Activated B cell treated with CpG ODN at 0.5 μM for 24 hours (primary cell): ENCODE measurements around the gene SPIN1. TPM values are rescaled to one million over a fixed set of nuclear protein-coding genes. Genes with fewer than 3 reads are reported as not detected.
"Not testable (repeated sequence)": the region's sequence is repeated elsewhere in the genome, so short reads cannot be mapped to it uniquely, and the experiment has no call there.

Experiments used
- ATAC-seq: fragments of 200-7000 bp; cut with Tn5 transposase; one replicate; pipeline ENCODE4 v1.10.0; 2021; ENCODE audit warnings: low read depth, mild to moderate bottlenecking, moderate library complexity
- CTCF ChIA-PET: fragments of 350-600 bp; sonication (Branson Sonifier 250); formaldehyde crosslinking; loops from one replicate; lab custom pipeline; 2021; ENCODE audit warnings: antibody characterized with exemption; lab: Charles Lee
- POLR2A ChIA-PET: fragments of 350-600 bp; sonication (Branson Sonifier 250); formaldehyde crosslinking; loops from one replicate; lab custom pipeline; 2021; ENCODE audit warnings: antibody characterized with exemption; lab: Charles Lee
- DNase-seq: peaks from one replicate; pipeline ENCODE4 v3.0.0; 2022
- H3K27ac Mint-ChIP-seq: one replicate; pipeline ENCODE4 v1.8.0; 2020; ENCODE audit warnings: mixed read lengths
- H3K27me3 Mint-ChIP-seq: one replicate; pipeline ENCODE4 v1.8.0; 2021; ENCODE audit warnings: mixed read lengths
- H3K36me3 Mint-ChIP-seq: one replicate; pipeline ENCODE4 v1.8.0; 2021; ENCODE audit warnings: low read depth, mixed read lengths
- H3K4me1 Mint-ChIP-seq: one replicate; pipeline ENCODE4 v1.8.0; 2021; ENCODE audit warnings: mixed read lengths
- H3K4me3 Mint-ChIP-seq: one replicate; pipeline ENCODE4 v1.8.0; 2020; ENCODE audit warnings: mild to moderate bottlenecking, mixed read lengths
- H3K9me3 Mint-ChIP-seq: one replicate; pipeline ENCODE4 v1.8.0; 2020; ENCODE audit warnings: mixed read lengths
- intact Hi-C: fragments of 100-400 bp; cut with micrococcal nuclease; formaldehyde crosslinking; loops from one replicate; pipeline ENCODE4 v1.15.1; 2024
- total RNA-seq: library from RNA; stranded (reverse); gene quantifications from 2 replicates; pipeline ENCODE4 v1.2.3, GENCODE V29; 2022
- TF ChIP-seq, protein P1 (sequence below): fragments of 200-600 bp; IDR thresholded peaks from one replicate; pipeline ENCODE4 v1.8.0; 2022; ENCODE audit warnings: antibody characterized with exemption, mild to moderate bottlenecking

Gene SPIN1
- total RNA-seq, 1 donor from 2014 or later = 20.7 TPM

DNA sequence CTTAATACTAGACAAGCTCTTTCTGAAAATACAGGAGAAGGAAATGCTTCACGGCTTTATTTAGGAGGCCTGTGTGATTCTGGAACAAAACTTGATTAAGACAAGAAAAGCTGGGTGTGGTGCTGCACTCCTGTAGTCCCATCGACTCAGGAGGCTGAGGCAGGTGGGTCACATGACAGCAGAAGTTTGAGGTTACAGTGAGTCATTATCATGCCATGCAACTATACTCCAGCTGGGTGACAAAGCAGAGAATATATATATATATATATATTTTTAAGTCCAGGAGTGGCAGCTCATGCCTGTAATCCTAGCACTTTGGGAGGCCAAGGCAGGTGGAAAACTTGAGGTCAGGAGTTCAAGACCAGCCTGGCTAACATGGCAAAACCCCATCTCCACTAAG lies 33.1 kb upstream of the SPIN1 start:
- Mint-ChIP-seq H3K4me1 (no peaks in the 10 kb centered on the region), H3K27me3 (peaks cover 5% of the 10 kb centered on the region), H3K4me3 (no peak overlapping the region), H3K9me3 (peaks cover 2% of the 10 kb centered on the region), H3K36me3 (no peaks in the 10 kb centered on the region), H3K27ac (no peak overlapping the region)
- TF ChIP-seq, protein P1, sequence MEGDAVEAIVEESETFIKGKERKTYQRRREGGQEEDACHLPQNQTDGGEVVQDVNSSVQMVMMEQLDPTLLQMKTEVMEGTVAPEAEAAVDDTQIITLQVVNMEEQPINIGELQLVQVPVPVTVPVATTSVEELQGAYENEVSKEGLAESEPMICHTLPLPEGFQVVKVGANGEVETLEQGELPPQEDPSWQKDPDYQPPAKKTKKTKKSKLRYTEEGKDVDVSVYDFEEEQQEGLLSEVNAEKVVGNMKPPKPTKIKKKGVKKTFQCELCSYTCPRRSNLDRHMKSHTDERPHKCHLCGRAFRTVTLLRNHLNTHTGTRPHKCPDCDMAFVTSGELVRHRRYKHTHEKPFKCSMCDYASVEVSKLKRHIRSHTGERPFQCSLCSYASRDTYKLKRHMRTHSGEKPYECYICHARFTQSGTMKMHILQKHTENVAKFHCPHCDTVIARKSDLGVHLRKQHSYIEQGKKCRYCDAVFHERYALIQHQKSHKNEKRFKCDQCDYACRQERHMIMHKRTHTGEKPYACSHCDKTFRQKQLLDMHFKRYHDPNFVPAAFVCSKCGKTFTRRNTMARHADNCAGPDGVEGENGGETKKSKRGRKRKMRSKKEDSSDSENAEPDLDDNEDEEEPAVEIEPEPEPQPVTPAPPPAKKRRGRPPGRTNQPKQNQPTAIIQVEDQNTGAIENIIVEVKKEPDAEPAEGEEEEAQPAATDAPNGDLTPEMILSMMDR = no peak
- intact Hi-C loops = no loop called here
- CTCF ChIA-PET = no interaction called here
- POLR2A ChIA-PET = no interaction called here
- ATAC-seq (no peak), DNase-seq (no peak)

DNA sequence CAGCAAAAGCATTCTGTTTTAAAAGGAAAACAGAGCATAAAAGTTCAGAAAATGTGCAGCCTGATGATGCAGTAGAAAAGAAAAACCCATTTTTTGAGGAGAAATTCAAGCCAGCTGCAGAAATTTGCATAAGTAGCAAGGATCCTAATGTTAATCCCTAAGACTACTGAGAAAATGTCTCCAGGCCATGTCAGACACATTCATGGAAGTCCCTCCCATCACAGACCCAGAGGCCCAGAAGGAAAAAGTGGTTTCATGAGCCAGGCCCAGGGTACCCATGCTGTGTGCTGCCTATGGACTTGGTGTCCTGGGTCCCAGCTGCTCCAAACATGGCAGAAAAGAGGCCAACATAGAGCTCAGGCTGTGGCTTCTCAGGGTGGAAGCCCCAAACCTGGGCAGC lies 31.0 kb upstream of the SPIN1 start:
- POLR2A ChIA-PET, H3K27ac Mint-ChIP-seq, H3K36me3 Mint-ChIP-seq, CTCF ChIA-PET, ATAC-seq, H3K4me1 Mint-ChIP-seq, H3K4me3 Mint-ChIP-seq, H3K9me3 Mint-ChIP-seq, H3K27me3 Mint-ChIP-seq, intact Hi-C loops, DNase-seq: not testable (repeated sequence)

DNA sequence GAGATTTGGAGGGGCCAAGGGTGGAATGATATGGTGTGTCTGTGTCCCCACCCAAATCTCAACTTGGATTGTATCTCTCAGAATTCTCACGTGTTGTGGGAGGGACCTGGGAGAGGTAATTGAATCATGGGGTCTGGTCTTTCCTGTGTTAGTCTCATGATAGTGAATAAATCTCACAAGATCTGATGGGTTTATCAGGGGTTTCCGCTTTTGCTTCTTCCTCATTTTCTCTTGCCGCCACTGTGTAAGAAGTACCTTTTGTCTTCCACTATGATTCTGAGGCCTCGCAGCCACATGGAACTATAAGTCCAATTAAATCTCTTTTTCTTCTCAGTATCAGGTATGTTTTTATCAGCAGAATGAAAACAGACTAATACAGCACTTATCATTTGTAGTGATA lies 29.5 kb upstream of the SPIN1 start:
- CTCF ChIA-PET = no interaction called here
- H3K4me3 Mint-ChIP-seq = no peak overlapping the region

DNA sequence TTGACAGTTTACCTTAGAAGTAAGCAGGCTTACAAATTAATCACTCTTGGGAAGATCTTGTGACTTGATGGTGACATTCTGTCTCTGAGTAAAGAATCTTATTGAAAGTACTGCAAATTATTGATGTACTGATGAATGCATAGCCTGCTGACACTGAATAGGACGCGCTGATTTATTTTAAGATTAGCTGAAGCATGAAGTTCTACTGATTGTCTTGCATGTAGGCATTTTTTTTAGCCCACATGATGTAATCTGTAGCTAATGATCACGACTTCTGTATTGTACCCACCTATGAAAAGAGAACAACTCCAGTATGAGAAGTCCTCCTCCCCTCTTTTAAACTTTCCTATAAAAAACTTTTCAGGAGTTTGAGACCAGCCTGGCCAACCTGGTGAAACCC lies 28.3 kb upstream of the SPIN1 start:
- TF ChIP-seq, protein P1 = no peak
- no peak overlapping the region for H3K27ac Mint-ChIP-seq
- H3K4me1 Mint-ChIP-seq = no peaks in the 10 kb centered on the region
- ATAC-seq = no peak
- POLR2A ChIA-PET = no interaction called here
- no peak overlapping the region for H3K4me3 Mint-ChIP-seq
- intact Hi-C loops = no loop called here
- peaks cover 2% of the 10 kb centered on the region for H3K9me3 Mint-ChIP-seq
- CTCF ChIA-PET = no interaction called here
- H3K36me3 Mint-ChIP-seq = no peaks in the 10 kb centered on the region
- peaks cover 13% of the 10 kb centered on the region for H3K27me3 Mint-ChIP-seq
- DNase-seq = no peak

More for the DNA sequence above, 29.5 kb upstream of the SPIN1 start:
- H3K9me3 Mint-ChIP-seq = peaks cover 2% of the 10 kb centered on the region
- POLR2A ChIA-PET = no interaction called here
- TF ChIP-seq, protein P1 = no peak
- peaks cover 13% of the 10 kb centered on the region for H3K27me3 Mint-ChIP-seq
- intact Hi-C loops = no loop called here
- H3K27ac Mint-ChIP-seq = no peak overlapping the region
- ATAC-seq = no peak
- DNase-seq = no peak
- H3K4me1 Mint-ChIP-seq = no peaks in the 10 kb centered on the region
- no peaks in the 10 kb centered on the region for H3K36me3 Mint-ChIP-seq

DNA sequence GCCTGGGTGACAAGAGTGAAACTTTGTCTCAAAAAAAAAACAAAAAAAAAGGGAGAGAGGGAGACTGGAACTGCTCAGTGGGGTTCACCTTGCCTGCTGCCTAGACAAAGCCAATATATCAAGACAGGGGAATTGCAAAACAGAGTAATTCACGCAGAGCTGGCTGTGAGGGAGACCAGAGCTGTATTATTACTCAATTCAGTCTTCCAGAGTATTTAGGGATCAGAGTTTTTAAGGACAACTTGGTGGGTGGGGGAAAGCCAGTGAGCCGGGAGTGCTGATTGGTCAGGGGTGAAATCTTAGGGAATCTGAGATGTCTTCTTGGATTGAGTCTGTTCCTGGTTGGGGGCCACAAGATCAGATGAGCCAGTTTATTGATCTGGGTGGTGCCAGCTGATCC lies 25.6 kb upstream of the SPIN1 start:
- H3K9me3 Mint-ChIP-seq = peaks cover 4% of the 10 kb centered on the region
- intact Hi-C loops = no loop called here
- H3K36me3 Mint-ChIP-seq = no peaks in the 10 kb centered on the region
- no peak overlapping the region for H3K27ac Mint-ChIP-seq
- H3K27me3 Mint-ChIP-seq = peaks cover 11% of the 10 kb centered on the region
- ChIA-PET CTCF (no interaction called here), POLR2A (no interaction called here)
- TF ChIP-seq, protein P1 = no peak
- no peak overlapping the region for H3K4me3 Mint-ChIP-seq
- ATAC-seq = no peak
- DNase-seq = no peak
- H3K4me1 Mint-ChIP-seq = no peaks in the 10 kb centered on the region

DNA sequence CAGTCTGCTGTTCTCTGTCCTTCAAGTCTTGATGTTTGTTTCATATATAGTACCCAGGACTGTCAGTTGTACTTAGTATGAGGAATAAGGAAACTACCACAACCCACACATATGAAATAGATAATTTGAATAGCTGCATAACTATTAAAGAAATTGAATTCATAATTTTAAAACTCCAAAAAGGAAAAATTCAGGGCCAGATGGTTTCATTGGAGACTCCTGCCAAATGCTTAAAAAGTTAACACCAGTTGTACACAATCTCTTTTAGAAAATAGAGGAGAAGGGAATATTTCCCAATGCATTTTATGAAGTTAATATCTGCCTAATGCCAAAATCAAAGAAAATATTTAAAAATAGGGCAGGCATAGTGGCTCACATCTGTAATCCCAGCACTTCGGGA lies 24.6 kb upstream of the SPIN1 start:
- CTCF ChIA-PET = no interaction called here
- TF ChIP-seq, protein P1 = no peak
- H3K27ac Mint-ChIP-seq = no peak overlapping the region

More for the DNA sequence above, 24.6 kb upstream of the SPIN1 start:
- ATAC-seq = no peak
- POLR2A ChIA-PET = no interaction called here
- intact Hi-C loops = no loop called here
- DNase-seq = no peak
- H3K4me1 Mint-ChIP-seq = no peaks in the 10 kb centered on the region
- no peak overlapping the region for H3K4me3 Mint-ChIP-seq
- H3K27me3 Mint-ChIP-seq = peaks cover 11% of the 10 kb centered on the region
- peaks cover 9% of the 10 kb centered on the region for H3K9me3 Mint-ChIP-seq
- no peaks in the 10 kb centered on the region for H3K36me3 Mint-ChIP-seq
